ENCODE data around the gene CCM2. TPM values are rescaled to one million over a fixed set of nuclear protein-coding genes. Genes with fewer than 3 reads are reported as not detected.
A peak's percentile ranks its signal among the peaks of the same experiment; 100 is the strongest.

The CCM2 gene
- total and polyA plus RNA-seq, 9 donors: 16.2 to 34.6 (median 23.1) TPM

DNA sequence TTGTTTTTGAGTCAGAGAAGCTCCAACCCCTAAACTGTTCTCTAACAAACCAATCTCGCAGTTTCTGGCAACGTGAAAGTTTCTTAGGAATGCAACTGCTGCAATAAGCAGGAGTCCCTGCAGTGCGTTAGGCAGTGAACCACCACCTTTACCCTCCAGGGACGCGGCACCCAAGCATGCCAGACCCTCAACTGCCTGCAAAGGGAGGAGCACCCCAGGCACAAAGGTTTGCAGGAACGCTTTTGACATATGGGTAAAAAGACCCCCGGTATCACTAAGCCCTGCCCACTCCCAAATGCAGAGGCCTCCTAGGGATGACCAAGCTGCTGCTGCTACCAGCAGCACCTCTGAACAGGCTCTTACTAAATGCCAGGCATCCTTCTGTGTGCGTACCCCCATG is 106.8 kb downstream of the CCM2 start:
- WGBS, 3 donors: 61 to 76% (median 67%) methylated on average over 8 of the region's 8 CpGs
- no peak for DNase-seq
- Histone ChIP-seq H3K4me1 (ENCODE audit: insufficient read depth) (peaks cover 6% of the 10 kb centered on the region), H3K4me3 (no peak overlapping the region), H3K27ac (no peak overlapping the region), H3K9me3 (no peaks in the 10 kb centered on the region), H3K27me3 (no peaks in the 10 kb centered on the region), H3K36me3 (no peaks in the 10 kb centered on the region)
- TF ChIP-seq, protein P1, sequence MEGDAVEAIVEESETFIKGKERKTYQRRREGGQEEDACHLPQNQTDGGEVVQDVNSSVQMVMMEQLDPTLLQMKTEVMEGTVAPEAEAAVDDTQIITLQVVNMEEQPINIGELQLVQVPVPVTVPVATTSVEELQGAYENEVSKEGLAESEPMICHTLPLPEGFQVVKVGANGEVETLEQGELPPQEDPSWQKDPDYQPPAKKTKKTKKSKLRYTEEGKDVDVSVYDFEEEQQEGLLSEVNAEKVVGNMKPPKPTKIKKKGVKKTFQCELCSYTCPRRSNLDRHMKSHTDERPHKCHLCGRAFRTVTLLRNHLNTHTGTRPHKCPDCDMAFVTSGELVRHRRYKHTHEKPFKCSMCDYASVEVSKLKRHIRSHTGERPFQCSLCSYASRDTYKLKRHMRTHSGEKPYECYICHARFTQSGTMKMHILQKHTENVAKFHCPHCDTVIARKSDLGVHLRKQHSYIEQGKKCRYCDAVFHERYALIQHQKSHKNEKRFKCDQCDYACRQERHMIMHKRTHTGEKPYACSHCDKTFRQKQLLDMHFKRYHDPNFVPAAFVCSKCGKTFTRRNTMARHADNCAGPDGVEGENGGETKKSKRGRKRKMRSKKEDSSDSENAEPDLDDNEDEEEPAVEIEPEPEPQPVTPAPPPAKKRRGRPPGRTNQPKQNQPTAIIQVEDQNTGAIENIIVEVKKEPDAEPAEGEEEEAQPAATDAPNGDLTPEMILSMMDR (IDR thresholded peaks at IDR 0.05): no peak
- no peak for TF ChIP-seq POLR2A (IDR thresholded peaks at IDR 0.05)
- TF ChIP-seq EP300 (IDR thresholded peaks at IDR 0.05): no peak
- intact Hi-C loops (cut with DNase I): loop anchor here in 1 of 4 donors (10.0 kb wide), 1 partner anchor 102 kb away; the partner anchor contains the start of gene CCM2

DNA sequence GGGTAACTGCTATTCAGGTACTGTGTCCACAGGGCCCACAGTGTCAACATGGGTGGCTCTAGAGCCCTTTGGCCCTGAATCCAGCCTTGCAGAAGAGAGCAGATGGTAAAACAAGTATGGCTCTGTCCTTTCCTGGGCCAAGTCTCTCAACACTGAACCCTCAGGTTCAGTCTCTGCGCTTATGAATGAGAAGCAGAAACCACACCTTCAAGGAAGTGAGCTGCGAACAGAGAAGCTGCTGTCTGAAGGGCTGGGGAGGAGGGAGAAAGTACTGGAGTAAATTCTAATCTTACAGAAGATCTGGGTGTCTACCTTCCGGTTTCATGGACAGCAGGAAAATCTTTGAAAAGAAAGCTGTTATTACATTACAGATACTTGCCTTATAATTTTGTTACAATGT is 107.4 kb downstream of the CCM2 start:
- Histone ChIP-seq H3K4me3 (no peak overlapping the region), H3K4me1 (ENCODE audit: insufficient read depth) (peaks cover 6% of the 10 kb centered on the region), H3K27ac (no peak overlapping the region), H3K27me3 (no peaks in the 10 kb centered on the region), H3K36me3 (no peaks in the 10 kb centered on the region), H3K9me3 (no peaks in the 10 kb centered on the region)
- DNase-seq: peak in 1 of 5 donors; percentile 4
- TF ChIP-seq EP300 (IDR thresholded peaks at IDR 0.05) (no peak), POLR2A (IDR thresholded peaks at IDR 0.05) (no peak)
- TF ChIP-seq, protein P1 (IDR thresholded peaks at IDR 0.05): no peak
- 74 to 80% (median 79%) methylated on average over 3 of the region's 3 CpGs for WGBS, 3 donors
- intact Hi-C loops (cut with DNase I): loop anchor here in 1 of 4 donors (10.0 kb wide), 1 partner anchor 103 kb away; the partner anchor contains the start of gene CCM2

DNA sequence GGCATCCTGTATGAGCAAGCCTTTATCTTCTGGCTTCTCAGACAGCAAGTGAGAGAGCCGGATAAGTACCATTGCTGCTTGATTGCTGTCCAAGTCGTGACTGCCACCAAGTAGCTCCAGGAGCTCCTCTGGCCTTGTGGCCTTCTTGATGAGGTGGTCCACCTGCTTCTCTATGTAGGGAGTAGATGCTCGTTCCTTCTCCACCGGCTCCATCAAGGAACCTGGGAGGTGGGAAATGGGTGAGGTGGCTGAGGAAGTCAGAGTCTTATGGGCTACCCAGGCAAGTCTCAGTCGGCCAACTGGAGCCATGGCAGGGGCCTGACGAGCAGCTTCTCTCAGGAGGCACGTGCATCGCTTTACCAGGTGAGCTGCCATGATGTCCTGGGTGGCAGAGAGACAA is 108.9 kb downstream of the CCM2 start:
- H3K36me3 ChIP-seq: no peaks in the 10 kb centered on the region
- H3K4me3 ChIP-seq: no peak overlapping the region
- H3K27me3 ChIP-seq: no peaks in the 10 kb centered on the region
- peaks cover 6% of the 10 kb centered on the region for H3K4me1 ChIP-seq (ENCODE audit: insufficient read depth)
- TF ChIP-seq, protein P1 (IDR thresholded peaks at IDR 0.05): no peak
- TF ChIP-seq POLR2A (IDR thresholded peaks at IDR 0.05) (no peak), EP300 (IDR thresholded peaks at IDR 0.05) (no peak)
- peak in 1 of 5 donors; percentile 8 for DNase-seq
- no peak overlapping the region for H3K27ac ChIP-seq
- H3K9me3 ChIP-seq: no peaks in the 10 kb centered on the region
- intact Hi-C loops (cut with DNase I): loop anchor here in 1 of 4 donors (10.0 kb wide), 1 partner anchor 104 kb away; the partner anchor contains the start of gene CCM2
- 79 to 87% (median 80%) methylated on average over 8 of the region's 8 CpGs for WGBS, 3 donors

DNA sequence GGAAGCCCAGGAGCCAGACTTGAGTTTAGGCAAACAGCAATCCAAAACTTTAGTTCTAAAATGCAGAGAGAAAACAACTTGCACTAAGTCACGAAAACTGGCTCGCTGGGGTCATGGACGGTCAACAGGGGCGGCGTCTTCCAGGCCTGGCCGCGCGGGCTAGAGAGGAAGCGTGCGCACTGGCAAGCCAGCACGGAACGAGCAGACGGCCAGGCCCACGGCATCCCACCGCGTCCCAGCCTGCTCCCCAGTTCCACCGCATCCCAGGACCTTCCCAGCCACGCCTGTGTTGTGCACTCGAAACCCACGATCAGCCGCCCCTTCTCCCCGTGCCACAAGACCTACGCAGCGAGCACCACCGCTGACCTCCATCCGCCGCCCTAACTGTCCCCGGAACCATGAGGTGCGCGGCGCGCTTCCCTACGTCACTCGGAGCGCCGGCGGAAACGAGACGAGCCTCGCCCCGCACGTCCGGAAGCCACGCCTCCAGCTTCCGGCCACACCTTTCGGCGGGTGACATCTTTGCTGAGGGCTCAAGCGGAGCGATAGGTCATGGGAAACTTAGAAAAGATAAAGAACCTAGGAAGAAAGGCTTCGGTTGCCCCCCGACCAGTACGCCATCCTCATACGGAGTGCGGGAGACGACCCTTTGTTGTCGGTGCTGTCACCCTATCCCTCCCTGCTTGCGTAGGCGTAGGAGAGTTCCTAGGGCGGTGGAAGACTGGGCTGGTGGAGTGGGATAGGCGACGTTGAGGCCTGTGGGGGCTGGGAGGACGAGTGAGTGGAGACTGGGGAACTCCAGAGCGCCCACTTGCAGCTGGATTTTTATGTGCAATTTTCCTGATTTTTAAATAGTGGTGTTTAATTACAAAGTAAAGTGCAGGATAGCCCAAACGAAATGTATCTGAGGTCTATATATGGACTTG is 111.6 kb downstream of the CCM2 start, which contains the start of gene TBRG4:
TSS of gene TBRG4 (minus strand) at position 400 of the 926 bp plus-strand sequence. CDS start 2,460 bp downstream, outside the sequence.
- H3K9me3 ChIP-seq: no peaks in the 10 kb centered on the region
- 0 to 1% (median 0%) methylated on average over 64 of the region's 64 CpGs for WGBS, 3 donors
- H3K27me3 ChIP-seq: no peaks in the 10 kb centered on the region
- H3K4me3 ChIP-seq: peak within 1 kb of the TSS; percentile 83
- TF ChIP-seq EP300 (IDR thresholded peaks at IDR 0.05): no peak
- TF ChIP-seq, protein P1 (IDR thresholded peaks at IDR 0.05): peak in 1 of 3 donors; percentile 39
- peak; percentile 98 for TF ChIP-seq POLR2A (IDR thresholded peaks at IDR 0.05)
- H3K4me1 ChIP-seq (ENCODE audit: insufficient read depth): peaks cover 6% of the 10 kb centered on the region
- H3K36me3 ChIP-seq: no peaks in the 10 kb centered on the region
- intact Hi-C loops (cut with DNase I): loop anchor here in 2 of 4 donors (10.0 kb wide), 3 partner anchors 127 to 227 kb away; partner anchors contain the start of gene PURB (in 1 of the 2)
- H3K27ac ChIP-seq: peak within 1 kb of the TSS; percentile 63 to 90
- DNase-seq: peak; percentile 90 to 96 (median 92)

Measured in ovary (tissue), 9 donors.